SK-N-SH treated with all-trans-retinoic acid at 6 μM for 48 hours (cell line): ENCODE measurements around the gene NECAB3.

ENCODE experiments used
- ATAC-seq: fragments of 200-7000 bp; cut with Tn5 transposase; 3 replicates; pipeline ENCODE4 v1.9.1; 2020; ENCODE audit warnings: mild to moderate bottlenecking, moderate library complexity
- ARNTL ChIP-seq: fragments of 450-650 bp; formaldehyde crosslinking; IDR thresholded peaks from 2 replicates; pipeline ENCODE4 v1.5.0; 2020; ENCODE audit warnings: low read depth, mild to moderate bottlenecking, moderate library complexity, borderline replicate concordance
- BACH2 ChIP-seq: fragments of 250-450 bp; sonication (Bioruptor Pico); IDR thresholded peaks from 2 replicates; pipeline ENCODE4 v1.9.0; 2021; ENCODE audit warnings: mild to moderate bottlenecking, borderline replicate concordance
- CSDC2 ChIP-seq: fragments of 250-450 bp; sonication (Bioruptor Pico); IDR thresholded peaks from 2 replicates; pipeline ENCODE4 v1.5.0; 2020; ENCODE audit warnings: mild to moderate bottlenecking, moderate library complexity
- ESRRG ChIP-seq: fragments of 250-450 bp; sonication (Bioruptor Pico); IDR thresholded peaks from 2 replicates; pipeline ENCODE4 v1.6.1; 2021; ENCODE audit warnings: mild to moderate bottlenecking
- GLIS3 ChIP-seq: fragments of 250-450 bp; sonication (Bioruptor Pico); IDR thresholded peaks from 2 replicates; pipeline ENCODE4 v1.5.0; 2020; ENCODE audit warnings: mild to moderate bottlenecking, moderate library complexity
- ISL1 ChIP-seq: fragments of 250-450 bp; sonication (Bioruptor Pico); IDR thresholded peaks from 2 replicates; pipeline ENCODE4 v2.1.2; 2022; ENCODE audit warnings: mild to moderate bottlenecking, moderate library complexity
- OSR1 ChIP-seq: fragments of 250-450 bp; sonication (Bioruptor Pico); IDR thresholded peaks from 2 replicates; pipeline ENCODE4 v1.8.0; 2022; ENCODE audit warnings: moderate library complexity, mild to moderate bottlenecking, inconsistent platforms
- PPARA ChIP-seq: fragments of 250-450 bp; sonication (Bioruptor Pico); IDR thresholded peaks from 2 replicates; pipeline ENCODE4 v1.5.0; 2020; ENCODE audit warnings: mild to moderate bottlenecking, borderline replicate concordance
- RARB ChIP-seq: fragments of 250-450 bp; sonication (Bioruptor Pico); IDR thresholded peaks from 2 replicates; pipeline ENCODE4 v1.8.0; 2021; ENCODE audit warnings: mild to moderate bottlenecking, moderate library complexity
- SNAI2 ChIP-seq: fragments of 250-450 bp; sonication (Bioruptor Pico); IDR thresholded peaks from 2 replicates; pipeline ENCODE4 v1.5.0; 2020; ENCODE audit warnings: mild to moderate bottlenecking, moderate library complexity
- TCF4 ChIP-seq: fragments of 250-450 bp; sonication (Bioruptor Pico); IDR thresholded peaks from 2 replicates; pipeline ENCODE4 v1.8.0; 2021; ENCODE audit warnings: mild to moderate bottlenecking, moderate library complexity, borderline replicate concordance
- TOX ChIP-seq: fragments of 250-450 bp; sonication (Bioruptor Pico); IDR thresholded peaks from 2 replicates; pipeline ENCODE4 v1.8.0; 2021; ENCODE audit warnings: mild to moderate bottlenecking, moderate library complexity, borderline replicate concordance
- ZC3H10 ChIP-seq: fragments of 250-450 bp; sonication (Bioruptor Pico); IDR thresholded peaks from 2 replicates; pipeline ENCODE4 v1.5.1; 2021; ENCODE audit warnings: mild to moderate bottlenecking, moderate library complexity
- ZFP3 ChIP-seq: fragments of 250-450 bp; sonication (Bioruptor Pico); IDR thresholded peaks from 2 replicates; pipeline ENCODE4 v1.5.0; 2020; ENCODE audit warnings: mild to moderate bottlenecking, moderate library complexity
- ZFP30 ChIP-seq: fragments of 450-650 bp; formaldehyde crosslinking; IDR thresholded peaks from 2 replicates; pipeline ENCODE4 v1.5.0; 2022; ENCODE audit warnings: mild to moderate bottlenecking, moderate library complexity
- ZNF565 ChIP-seq: fragments of 450-650 bp; formaldehyde crosslinking; conservative IDR thresholded peaks from 2 replicates; pipeline ENCODE4 v1.5.0; 2020; ENCODE audit warnings: low read depth, mild to moderate bottlenecking, moderate library complexity
- ZNF70 ChIP-seq: fragments of 450-650 bp; formaldehyde crosslinking; IDR thresholded peaks from 2 replicates; pipeline ENCODE4 v1.5.0; 2020; ENCODE audit warnings: mild to moderate bottlenecking, moderate library complexity
- ZNF8 ChIP-seq: fragments of 450-650 bp; formaldehyde crosslinking; IDR thresholded peaks from 2 replicates; pipeline ENCODE4 v1.5.0; 2020; ENCODE audit warnings: mild to moderate bottlenecking, moderate library complexity
- TF ChIP-seq, protein P1 (sequence below): fragments of 250-450 bp; sonication (Bioruptor Pico); IDR thresholded peaks from 2 replicates; pipeline ENCODE4 v1.5.1; 2021; ENCODE audit warnings: mild to moderate bottlenecking, moderate library complexity
- TF ChIP-seq, protein P2 (sequence below): fragments of 250-450 bp; sonication (Bioruptor Pico); IDR thresholded peaks from 2 replicates; pipeline ENCODE4 v1.5.1; 2020; ENCODE audit warnings: low read depth, mild to moderate bottlenecking, moderate library complexity
- TF ChIP-seq, protein P3 (sequence below): fragments of 250-450 bp; sonication (Bioruptor Pico); IDR thresholded peaks from 2 replicates; pipeline ENCODE4 v1.5.0; 2020; ENCODE audit warnings: mild to moderate bottlenecking, moderate library complexity

The NECAB3 gene

DNA sequence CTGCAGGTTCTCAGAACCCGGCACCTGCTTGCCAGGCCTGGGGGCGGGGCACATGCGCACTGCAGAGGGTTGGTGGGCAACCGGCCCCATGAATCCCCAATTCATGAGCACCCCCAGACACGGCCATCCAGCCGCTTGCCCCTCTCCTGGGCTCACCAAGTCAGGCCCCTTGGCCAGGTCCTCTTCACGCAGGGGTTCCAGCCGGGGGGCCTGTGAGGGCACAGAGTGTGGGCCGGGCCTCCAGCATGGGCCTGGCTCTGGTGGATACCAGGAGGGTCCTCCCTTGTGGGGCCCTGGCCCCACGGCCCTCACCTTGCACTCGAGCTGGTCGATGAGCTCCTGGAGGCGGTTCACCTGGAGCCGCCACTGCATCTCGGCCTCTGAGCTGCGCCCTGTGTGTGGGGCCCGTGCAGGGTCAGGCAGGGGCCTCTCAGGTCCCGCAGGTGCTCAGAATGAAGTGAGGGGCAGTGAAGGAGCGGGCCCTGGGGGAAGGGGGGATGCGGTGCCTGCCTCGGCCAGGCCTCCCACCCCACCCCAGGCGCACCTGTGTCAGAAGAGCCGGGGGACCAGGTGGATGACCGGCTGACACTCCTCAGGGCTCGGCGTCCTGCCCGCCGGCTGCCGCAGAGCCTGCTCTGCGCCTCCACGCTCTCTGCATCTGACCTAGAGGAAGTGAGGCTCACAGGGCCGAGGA, 14.7 kb downstream of the NECAB3 start:
- no peak for ATAC-seq
- no peak for TF ChIP-seq ZNF565 (CRISPR knock-in tag)
- TF ChIP-seq RARB (CRISPR knock-in tag): no peak
- no peak for TF ChIP-seq ZC3H10 (CRISPR knock-in tag)
- no peak for TF ChIP-seq SNAI2 (CRISPR knock-in tag)

DNA sequence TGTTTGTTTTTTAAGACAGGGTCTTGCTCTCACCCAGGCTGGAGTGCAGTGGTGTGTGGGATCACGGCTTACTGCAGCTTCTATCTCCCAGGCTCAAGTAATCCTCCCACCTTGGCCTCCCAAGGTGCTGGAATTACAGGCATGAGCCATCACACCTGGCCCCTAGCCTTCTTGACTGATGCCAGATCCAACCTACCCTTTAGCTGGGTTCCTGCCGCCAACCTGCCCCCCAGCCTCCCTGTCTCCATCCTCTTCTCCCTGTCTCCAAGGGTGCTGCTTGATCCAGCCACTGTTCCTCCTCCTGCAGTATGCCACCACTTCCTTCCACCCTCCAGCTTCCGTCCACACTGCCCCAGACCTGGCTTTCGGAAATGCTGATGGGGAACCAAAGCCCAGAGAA, 15.3 kb downstream of the NECAB3 start:
- no peak for ATAC-seq
- TF ChIP-seq ZFP30 (no peak), ZFP3 (CRISPR knock-in tag) (no peak), SNAI2 (CRISPR knock-in tag) (no peak), TCF4 (CRISPR knock-in tag) (no peak), ARNTL (CRISPR knock-in tag) (no peak), ZNF8 (CRISPR knock-in tag) (no peak), ESRRG (CRISPR knock-in tag) (no peak), RARB (CRISPR knock-in tag) (no peak), TOX (CRISPR knock-in tag) (no peak), PPARA (CRISPR knock-in tag) (no peak), BACH2 (no peak)
- TF ChIP-seq, protein P1, sequence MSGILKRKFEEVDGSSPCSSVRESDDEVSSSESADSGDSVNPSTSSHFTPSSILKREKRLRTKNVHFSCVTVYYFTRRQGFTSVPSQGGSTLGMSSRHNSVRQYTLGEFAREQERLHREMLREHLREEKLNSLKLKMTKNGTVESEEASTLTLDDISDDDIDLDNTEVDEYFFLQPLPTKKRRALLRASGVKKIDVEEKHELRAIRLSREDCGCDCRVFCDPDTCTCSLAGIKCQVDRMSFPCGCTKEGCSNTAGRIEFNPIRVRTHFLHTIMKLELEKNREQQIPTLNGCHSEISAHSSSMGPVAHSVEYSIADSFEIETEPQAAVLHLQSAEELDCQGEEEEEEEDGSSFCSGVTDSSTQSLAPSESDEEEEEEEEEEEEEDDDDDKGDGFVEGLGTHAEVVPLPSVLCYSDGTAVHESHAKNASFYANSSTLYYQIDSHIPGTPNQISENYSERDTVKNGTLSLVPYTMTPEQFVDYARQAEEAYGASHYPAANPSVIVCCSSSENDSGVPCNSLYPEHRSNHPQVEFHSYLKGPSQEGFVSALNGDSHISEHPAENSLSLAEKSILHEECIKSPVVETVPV (CRISPR knock-in tag): no peak
- TF ChIP-seq, protein P2, sequence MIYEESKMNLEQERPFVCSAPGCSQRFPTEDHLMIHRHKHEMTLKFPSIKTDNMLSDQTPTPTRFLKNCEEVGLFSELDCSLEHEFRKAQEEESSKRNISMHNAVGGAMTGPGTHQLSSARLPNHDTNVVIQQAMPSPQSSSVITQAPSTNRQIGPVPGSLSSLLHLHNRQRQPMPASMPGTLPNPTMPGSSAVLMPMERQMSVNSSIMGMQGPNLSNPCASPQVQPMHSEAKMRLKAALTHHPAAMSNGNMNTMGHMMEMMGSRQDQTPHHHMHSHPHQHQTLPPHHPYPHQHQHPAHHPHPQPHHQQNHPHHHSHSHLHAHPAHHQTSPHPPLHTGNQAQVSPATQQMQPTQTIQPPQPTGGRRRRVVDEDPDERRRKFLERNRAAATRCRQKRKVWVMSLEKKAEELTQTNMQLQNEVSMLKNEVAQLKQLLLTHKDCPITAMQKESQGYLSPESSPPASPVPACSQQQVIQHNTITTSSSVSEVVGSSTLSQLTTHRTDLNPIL (CRISPR knock-in tag): no peak
- TF ChIP-seq, protein P3, sequence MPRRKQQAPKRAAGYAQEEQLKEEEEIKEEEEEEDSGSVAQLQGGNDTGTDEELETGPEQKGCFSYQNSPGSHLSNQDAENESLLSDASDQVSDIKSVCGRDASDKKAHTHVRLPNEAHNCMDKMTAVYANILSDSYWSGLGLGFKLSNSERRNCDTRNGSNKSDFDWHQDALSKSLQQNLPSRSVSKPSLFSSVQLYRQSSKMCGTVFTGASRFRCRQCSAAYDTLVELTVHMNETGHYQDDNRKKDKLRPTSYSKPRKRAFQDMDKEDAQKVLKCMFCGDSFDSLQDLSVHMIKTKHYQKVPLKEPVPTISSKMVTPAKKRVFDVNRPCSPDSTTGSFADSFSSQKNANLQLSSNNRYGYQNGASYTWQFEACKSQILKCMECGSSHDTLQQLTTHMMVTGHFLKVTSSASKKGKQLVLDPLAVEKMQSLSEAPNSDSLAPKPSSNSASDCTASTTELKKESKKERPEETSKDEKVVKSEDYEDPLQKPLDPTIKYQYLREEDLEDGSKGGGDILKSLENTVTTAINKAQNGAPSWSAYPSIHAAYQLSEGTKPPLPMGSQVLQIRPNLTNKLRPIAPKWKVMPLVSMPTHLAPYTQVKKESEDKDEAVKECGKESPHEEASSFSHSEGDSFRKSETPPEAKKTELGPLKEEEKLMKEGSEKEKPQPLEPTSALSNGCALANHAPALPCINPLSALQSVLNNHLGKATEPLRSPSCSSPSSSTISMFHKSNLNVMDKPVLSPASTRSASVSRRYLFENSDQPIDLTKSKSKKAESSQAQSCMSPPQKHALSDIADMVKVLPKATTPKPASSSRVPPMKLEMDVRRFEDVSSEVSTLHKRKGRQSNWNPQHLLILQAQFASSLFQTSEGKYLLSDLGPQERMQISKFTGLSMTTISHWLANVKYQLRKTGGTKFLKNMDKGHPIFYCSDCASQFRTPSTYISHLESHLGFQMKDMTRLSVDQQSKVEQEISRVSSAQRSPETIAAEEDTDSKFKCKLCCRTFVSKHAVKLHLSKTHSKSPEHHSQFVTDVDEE: no peak
- TF ChIP-seq, all 23 proteins: peak for 0

DNA sequence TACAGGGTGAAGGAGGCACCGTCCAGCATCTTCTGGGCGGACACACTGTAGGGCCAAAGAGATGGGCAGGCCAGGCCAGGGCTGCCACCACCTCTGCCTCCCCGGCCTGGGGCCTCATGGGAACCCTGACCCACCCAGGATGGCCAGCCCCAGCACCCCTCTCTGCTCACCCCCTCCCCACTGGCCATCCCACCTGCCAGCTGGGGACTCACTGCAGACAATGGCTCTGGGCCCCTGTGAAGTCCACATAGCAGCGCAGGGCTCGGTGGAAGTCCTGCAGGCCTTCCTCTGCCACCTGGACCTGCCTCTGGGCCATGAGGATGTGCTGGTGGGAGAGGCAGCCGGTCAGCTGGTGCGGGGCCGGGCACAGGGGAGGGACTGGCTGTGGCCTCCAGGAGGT, 15.7 kb downstream of the NECAB3 start:
- no peak for ATAC-seq
- TF ChIP-seq ISL1 (CRISPR knock-in tag) (no peak), ZFP3 (CRISPR knock-in tag) (no peak), ZNF8 (CRISPR knock-in tag) (no peak), ESRRG (CRISPR knock-in tag) (no peak), PPARA (CRISPR knock-in tag) (no peak), CSDC2 (CRISPR knock-in tag) (no peak), ZC3H10 (CRISPR knock-in tag) (no peak), GLIS3 (CRISPR knock-in tag) (no peak), ZFP30 (no peak), BACH2 (no peak), RARB (CRISPR knock-in tag) (no peak)
- TF ChIP-seq, protein P2 (CRISPR knock-in tag): no peak
- TF ChIP-seq, protein P1 (CRISPR knock-in tag): no peak

DNA sequence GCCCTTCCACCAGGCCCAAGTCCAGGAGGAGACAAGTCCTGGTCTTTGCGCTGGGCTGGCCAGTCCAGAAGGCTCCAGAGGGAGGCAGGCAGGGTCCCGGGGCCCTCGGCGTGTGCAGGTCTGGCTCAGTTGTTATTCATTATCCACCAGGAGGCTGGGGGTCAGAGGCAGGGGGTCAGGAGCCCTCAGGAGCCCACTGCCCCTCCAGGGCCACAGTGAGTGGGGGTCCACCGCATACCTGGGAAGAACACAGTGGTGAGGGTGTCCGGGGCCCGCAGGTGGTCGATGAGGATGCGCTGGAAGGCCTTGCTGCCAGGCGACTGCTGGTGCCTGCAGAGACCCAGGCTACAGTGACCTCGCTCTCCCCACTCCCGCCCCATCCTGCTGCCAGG, 16.5 kb downstream of the NECAB3 start:
- ATAC-seq: no peak
- TF ChIP-seq RARB (CRISPR knock-in tag) (no peak), OSR1 (CRISPR knock-in tag) (no peak), GLIS3 (CRISPR knock-in tag) (no peak), ZNF565 (CRISPR knock-in tag) (no peak), PPARA (CRISPR knock-in tag) (no peak), ZFP3 (CRISPR knock-in tag) (no peak), SNAI2 (CRISPR knock-in tag) (no peak), ZNF8 (CRISPR knock-in tag) (no peak), TCF4 (CRISPR knock-in tag) (no peak), ZC3H10 (CRISPR knock-in tag) (no peak), ZNF70 (CRISPR knock-in tag) (no peak), ZFP30 (no peak), CSDC2 (CRISPR knock-in tag) (no peak), ESRRG (CRISPR knock-in tag) (no peak)
- TF ChIP-seq, protein P3: no peak
- TF ChIP-seq, protein P2 (CRISPR knock-in tag): no peak
